Activated CD4-positive, CD25-positive, alpha-beta regulatory T cell (primary cell): ENCODE results near the gene GGCT.

Experiments used
- DNase-seq, 4 experiments: peaks; one replicate each; lab custom pipeline; 2025; lab: John Stamatoyannopoulos, UW

Gene GGCT

GRCh38 chr7:30462179-30462578 is 42.5 kb downstream of the GGCT start:
- DNase-seq, result no peak

- DNase-seq, result no peak
These were observed 44.4 kb downstream of the GGCT start for GRCh38 chr7:30460246-30460633.

- DNase-seq, result no peak
These were observed 44.9 kb downstream of the GGCT start for GRCh38 chr7:30459591-30460245.

GRCh38 chr7:30458311-30458710 is 46.3 kb downstream of the GGCT start:
- no peak for DNase-seq

GRCh38 chr7:30453921-30454320 is 50.7 kb downstream of the GGCT start:
- no peak for DNase-seq

- DNase-seq, result no peak
These were observed 51.6 kb downstream of the GGCT start for GRCh38 chr7:30453016-30453415.

GRCh38 chr7:30452280-30452930 is 52.2 kb downstream of the GGCT start:
- DNase-seq, result no peak

GRCh38 chr7:30451539-30452279 is 52.9 kb downstream of the GGCT start:
- no peak for DNase-seq

- no peak for DNase-seq
These were observed 53.6 kb downstream of the GGCT start for GRCh38 chr7:30450983-30451497.

- no peak for DNase-seq
These were observed 54.2 kb downstream of the GGCT start for GRCh38 chr7:30450240-30450982.

GRCh38 chr7:30448461-30449189 is 56.0 kb downstream of the GGCT start:
- no peak for DNase-seq

- DNase-seq, result no peak
These were observed 57.2 kb downstream of the GGCT start for GRCh38 chr7:30447466-30447865.
